Breast epithelium (tissue), 4 donors: ENCODE results near the gene RAB20. TPM values are rescaled to one million over a fixed set of nuclear protein-coding genes. Genes with fewer than 3 reads are reported as not detected.
"Not testable (repeated sequence)": the region's sequence is repeated elsewhere in the genome, so short reads cannot be mapped to it uniquely, and the experiment has no call there.

Experiments
- DNase-seq, 2 donors: peaks; one replicate each; pipeline ENCODE4 v3.0.0-alpha.2; 2019; ENCODE audit warnings: low spot score in 2 of 2
- H3K27ac ChIP-seq, 2 donors: fragments of 200-600 bp; sonication (generic) in 1 of 2; one replicate each; pipeline ENCODE4 v1.5.1; 2016 to 2019; ENCODE audit warnings: mild to moderate bottlenecking in 1 of 2
- H3K27me3 ChIP-seq, 2 donors: fragments of 200-600 bp; sonication (generic) in 1 of 2; one replicate each; pipeline versions ENCODE4 v1.5.1 to v1.6.0; 2017 to 2019; ENCODE audit warnings: control low read depth in 1 of 2, mild to moderate bottlenecking in 1 of 2
- H3K36me3 ChIP-seq: fragments of 200-600 bp; one replicate; pipeline ENCODE4 v1.5.1; 2019
- H3K4me1 ChIP-seq, 2 donors: fragments of 200-600 bp; sonication (generic); one replicate each; pipeline ENCODE4 v1.5.1; 2016 to 2019; ENCODE audit warnings: control low read depth in 1 of 2
- H3K4me3 ChIP-seq, 3 donors: fragments of 200-600 bp; sonication (generic); 1 replicate in 2 of 3; 2 replicates in 1 of 3; pipeline ENCODE4 v1.5.1; 2016 to 2019; ENCODE audit warnings: mild to moderate bottlenecking in 3 of 3, moderate library complexity in 2 of 3
- H3K9me3 ChIP-seq, 2 donors: fragments of 200-600 bp; sonication (generic) in 1 of 2; one replicate each; pipeline ENCODE4 v1.5.1; 2016 to 2019; ENCODE audit warnings: control low read depth in 1 of 2
- POLR2A ChIP-seq: fragments of 450-650 bp; IDR thresholded peaks from one replicate; pipeline ENCODE4 v1.6.1; 2016; ENCODE audit warnings: antibody characterized with exemption, mild to moderate bottlenecking, moderate library complexity
- POLR2AphosphoS5 ChIP-seq, 3 donors: sonication (generic); formaldehyde crosslinking; IDR thresholded peaks; one replicate each; pipeline ENCODE4 v1.6.1; 2017; ENCODE audit warnings: antibody characterized with exemption in 3 of 3
- intact Hi-C: fragments of 100-400 bp; cut with DNase I; formaldehyde crosslinking; loops from one replicate; pipeline ENCODE4 v1.15.1; 2023; ENCODE audit warnings: low total_unique reads
- total RNA-seq, 3 donors: library from RNA; depleted of rRNA; stranded (reverse); fragments of >200 nt; gene quantifications; one replicate each; pipeline ENCODE4 v1.1.0, GENCODE V29; 2016
- TF ChIP-seq, protein P1 (sequence below), 3 donors: fragments of 450-650 bp; IDR thresholded peaks; one replicate each; pipeline ENCODE4 v1.5.1; 2016 to 2017; ENCODE audit warnings: antibody characterized with exemption in 3 of 3, mild to moderate bottlenecking in 3 of 3, moderate library complexity in 3 of 3

RAB20 gene
- total RNA-seq, 3 donors from 2014 or later = 25.8 to 33.4 (median 30.0) TPM

DNA sequence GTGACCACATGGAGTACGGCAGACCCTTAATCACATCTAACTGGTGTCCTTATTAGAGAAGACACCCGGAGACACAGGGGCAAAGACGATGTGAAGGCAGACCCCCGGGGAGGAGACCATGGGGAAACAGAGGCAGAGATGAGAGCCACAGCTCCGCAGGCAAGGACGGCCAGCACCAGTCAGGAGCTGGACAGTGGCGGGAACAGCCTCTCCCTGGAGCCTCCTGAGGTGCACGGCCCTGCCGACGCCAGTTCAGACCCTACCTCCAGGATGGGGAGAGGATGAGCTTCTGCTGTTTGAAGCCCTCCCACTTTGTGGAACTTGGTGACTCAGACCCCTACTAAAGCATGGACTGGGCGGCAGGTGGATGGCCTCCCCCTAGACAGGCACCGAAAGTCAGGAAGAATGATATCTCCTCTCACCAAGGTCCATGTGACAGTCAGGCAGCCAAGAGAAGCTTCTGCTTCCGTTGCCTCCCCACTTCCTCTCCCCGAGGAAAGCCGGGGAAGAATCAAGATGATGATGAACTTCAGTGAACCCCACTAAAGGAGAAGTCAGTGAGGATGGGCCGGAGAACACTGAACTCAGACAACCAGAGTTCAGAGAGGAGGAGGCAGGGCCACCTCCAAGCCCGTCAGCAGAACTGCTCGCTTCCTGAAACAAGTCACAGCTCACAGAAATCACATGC is 25.4 kb downstream of the RAB20 start:
- TF ChIP-seq POLR2AphosphoS5 (IDR thresholded peaks at IDR 0.05) (peak in 1 of 3 donors; percentile 18), POLR2A (no peak)
- no peak for DNase-seq
- Histone ChIP-seq H3K9me3 (no peaks in the 10 kb centered on the region), H3K4me3 (no peak overlapping the region), H3K36me3 (no peaks in the 10 kb centered on the region), H3K27ac (peak overlapping the region in 1 of 2 donors; percentile 35), H3K4me1 (no peaks in the 10 kb centered on the region), H3K27me3 (no peaks in the 10 kb centered on the region)
- intact Hi-C loops = no loop called here

- Histone ChIP-seq H3K36me3 (no peaks in the 10 kb centered on the region), H3K4me3 (no peak overlapping the region), H3K27ac (peak overlapping the region in 1 of 2 donors; percentile 35), H3K27me3 (no peaks in the 10 kb centered on the region), H3K4me1 (no peaks in the 10 kb centered on the region), H3K9me3 (no peaks in the 10 kb centered on the region)
- no peak for DNase-seq
- TF ChIP-seq, protein P1, sequence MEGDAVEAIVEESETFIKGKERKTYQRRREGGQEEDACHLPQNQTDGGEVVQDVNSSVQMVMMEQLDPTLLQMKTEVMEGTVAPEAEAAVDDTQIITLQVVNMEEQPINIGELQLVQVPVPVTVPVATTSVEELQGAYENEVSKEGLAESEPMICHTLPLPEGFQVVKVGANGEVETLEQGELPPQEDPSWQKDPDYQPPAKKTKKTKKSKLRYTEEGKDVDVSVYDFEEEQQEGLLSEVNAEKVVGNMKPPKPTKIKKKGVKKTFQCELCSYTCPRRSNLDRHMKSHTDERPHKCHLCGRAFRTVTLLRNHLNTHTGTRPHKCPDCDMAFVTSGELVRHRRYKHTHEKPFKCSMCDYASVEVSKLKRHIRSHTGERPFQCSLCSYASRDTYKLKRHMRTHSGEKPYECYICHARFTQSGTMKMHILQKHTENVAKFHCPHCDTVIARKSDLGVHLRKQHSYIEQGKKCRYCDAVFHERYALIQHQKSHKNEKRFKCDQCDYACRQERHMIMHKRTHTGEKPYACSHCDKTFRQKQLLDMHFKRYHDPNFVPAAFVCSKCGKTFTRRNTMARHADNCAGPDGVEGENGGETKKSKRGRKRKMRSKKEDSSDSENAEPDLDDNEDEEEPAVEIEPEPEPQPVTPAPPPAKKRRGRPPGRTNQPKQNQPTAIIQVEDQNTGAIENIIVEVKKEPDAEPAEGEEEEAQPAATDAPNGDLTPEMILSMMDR (IDR thresholded peaks at IDR 0.05) = no peak
- TF ChIP-seq POLR2A (no peak), POLR2AphosphoS5 (IDR thresholded peaks at IDR 0.05) (no peak)
- intact Hi-C loops = no loop called here
Measured at GRCh38 chr13:110535526-110535925, 26.0 kb downstream of the RAB20 start.

- intact Hi-C loops = no loop called here
- H3K4me1 ChIP-seq = no peaks in the 10 kb centered on the region
- H3K27ac ChIP-seq = no peak overlapping the region
- no peaks in the 10 kb centered on the region for H3K9me3 ChIP-seq
- H3K36me3 ChIP-seq = no peaks in the 10 kb centered on the region
- H3K4me3 ChIP-seq = no peak overlapping the region
- no peaks in the 10 kb centered on the region for H3K27me3 ChIP-seq
- no peak for DNase-seq
- TF ChIP-seq POLR2AphosphoS5 (IDR thresholded peaks at IDR 0.05) = no peak
- no peak for TF ChIP-seq POLR2A
- TF ChIP-seq, protein P1 (IDR thresholded peaks at IDR 0.05) = no peak
Measured at GRCh38 chr13:110533771-110534670, 27.5 kb downstream of the RAB20 start.

- H3K27me3 ChIP-seq, H3K9me3 ChIP-seq, intact Hi-C loops, H3K4me1 ChIP-seq, H3K27ac ChIP-seq, H3K36me3 ChIP-seq, DNase-seq, H3K4me3 ChIP-seq: not testable (repeated sequence)
Measured at GRCh38 chr13:110532258-110532657, 29.3 kb downstream of the RAB20 start.

- no peak for DNase-seq
- Histone ChIP-seq H3K4me3 (no peak overlapping the region), H3K27me3 (no peaks in the 10 kb centered on the region), H3K9me3 (no peaks in the 10 kb centered on the region), H3K27ac (no peak overlapping the region), H3K4me1 (no peaks in the 10 kb centered on the region), H3K36me3 (no peaks in the 10 kb centered on the region)
- intact Hi-C loops = no loop called here
- TF ChIP-seq, protein P1 (IDR thresholded peaks at IDR 0.05) = no peak
- TF ChIP-seq POLR2A = no peak
- no peak for TF ChIP-seq POLR2AphosphoS5 (IDR thresholded peaks at IDR 0.05)
Measured at GRCh38 chr13:110531671-110532083, 29.8 kb downstream of the RAB20 start.

DNA sequence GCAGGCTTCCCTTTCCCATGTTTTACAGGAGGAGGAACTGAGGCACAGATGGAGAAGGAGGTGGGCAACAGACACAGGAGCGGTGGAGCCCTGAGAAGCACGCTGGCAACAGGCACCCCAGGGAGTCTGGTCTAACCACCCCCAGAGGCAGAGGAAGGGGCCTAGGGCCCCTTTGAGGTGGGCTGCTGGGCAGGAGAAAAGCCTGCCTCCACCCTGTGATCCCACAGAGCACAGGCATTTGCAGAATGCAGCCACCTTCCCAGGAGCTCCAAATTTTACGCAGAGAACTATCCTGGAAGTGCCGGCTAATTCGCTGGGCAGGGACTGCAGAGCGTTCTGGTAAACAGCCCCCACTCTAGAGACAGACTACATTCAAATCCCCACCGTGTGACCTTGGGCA is 30.4 kb downstream of the RAB20 start:
- H3K27me3 ChIP-seq = no peaks in the 10 kb centered on the region
- intact Hi-C loops = no loop called here
- TF ChIP-seq POLR2A = no peak
- TF ChIP-seq, protein P1 (IDR thresholded peaks at IDR 0.05) = no peak
- TF ChIP-seq POLR2AphosphoS5 (IDR thresholded peaks at IDR 0.05) = no peak
- no peaks in the 10 kb centered on the region for H3K36me3 ChIP-seq
- H3K4me1 ChIP-seq = no peaks in the 10 kb centered on the region
- no peaks in the 10 kb centered on the region for H3K9me3 ChIP-seq
- H3K27ac ChIP-seq = peak overlapping the region in 1 of 2 donors; percentile 12
- no peak overlapping the region for H3K4me3 ChIP-seq
- DNase-seq = no peak
